Measurements from ENCODE around the gene GRIK5. TPM values are rescaled to one million over a fixed set of nuclear protein-coding genes. Genes with fewer than 3 reads are reported as not detected.

The GRIK5 gene
- total RNA-seq, 6 experiments from 2014 or later = 0.15 to 0.42 (median 0.17) TPM; not detected in 2

DNA sequence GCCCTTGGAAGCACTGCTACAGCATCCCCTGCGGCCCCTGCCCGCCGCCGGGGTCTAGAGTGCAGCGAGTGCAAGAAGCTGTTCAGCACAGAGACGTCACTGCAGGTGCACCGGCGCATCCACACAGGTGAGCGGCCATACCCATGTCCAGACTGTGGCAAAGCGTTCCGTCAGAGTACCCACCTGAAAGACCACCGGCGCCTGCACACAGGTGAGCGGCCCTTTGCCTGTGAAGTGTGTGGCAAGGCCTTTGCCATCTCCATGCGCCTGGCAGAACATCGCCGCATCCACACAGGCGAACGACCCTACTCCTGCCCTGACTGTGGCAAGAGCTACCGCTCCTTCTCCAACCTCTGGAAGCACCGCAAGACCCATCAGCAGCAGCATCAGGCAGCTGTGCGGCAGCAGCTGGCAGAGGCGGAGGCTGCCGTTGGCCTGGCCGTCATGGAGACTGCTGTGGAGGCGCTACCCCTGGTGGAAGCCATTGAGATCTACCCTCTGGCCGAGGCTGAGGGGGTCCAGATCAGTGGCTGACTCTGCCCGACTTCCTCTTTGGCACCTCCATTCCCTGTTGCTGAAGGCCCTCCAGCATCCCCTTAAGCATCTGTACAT lies 10.9 kb upstream of the GRIK5 start:
- Histone ChIP-seq H3K27ac (no peak overlapping the region), H3K36me3 (peaks cover 0 to 28% (median 6%) of the 10 kb centered on the region in 4 donors), H3K4me1 (peaks cover 0 to 15% (median 0%) of the 10 kb centered on the region in 4 donors), H3K4me3 (no peak overlapping the region), H3K27me3 (no peaks in the 10 kb centered on the region), H3K9me3 (no peaks in the 10 kb centered on the region)
- intact Hi-C loops (cut with DNase I) = no loop called here
- ATAC-seq (no peak), DNase-seq (no peak)
- 90% methylated on average over 2 of the region's 28 CpGs for WGBS (ENCODE audit: insufficient coverage, low coverage, low lambda C conversion rate, missing lambda C conversion rate)
- no peak for TF ChIP-seq POLR2A (IDR thresholded peaks at IDR 0.05)
- TF ChIP-seq, protein P1, sequence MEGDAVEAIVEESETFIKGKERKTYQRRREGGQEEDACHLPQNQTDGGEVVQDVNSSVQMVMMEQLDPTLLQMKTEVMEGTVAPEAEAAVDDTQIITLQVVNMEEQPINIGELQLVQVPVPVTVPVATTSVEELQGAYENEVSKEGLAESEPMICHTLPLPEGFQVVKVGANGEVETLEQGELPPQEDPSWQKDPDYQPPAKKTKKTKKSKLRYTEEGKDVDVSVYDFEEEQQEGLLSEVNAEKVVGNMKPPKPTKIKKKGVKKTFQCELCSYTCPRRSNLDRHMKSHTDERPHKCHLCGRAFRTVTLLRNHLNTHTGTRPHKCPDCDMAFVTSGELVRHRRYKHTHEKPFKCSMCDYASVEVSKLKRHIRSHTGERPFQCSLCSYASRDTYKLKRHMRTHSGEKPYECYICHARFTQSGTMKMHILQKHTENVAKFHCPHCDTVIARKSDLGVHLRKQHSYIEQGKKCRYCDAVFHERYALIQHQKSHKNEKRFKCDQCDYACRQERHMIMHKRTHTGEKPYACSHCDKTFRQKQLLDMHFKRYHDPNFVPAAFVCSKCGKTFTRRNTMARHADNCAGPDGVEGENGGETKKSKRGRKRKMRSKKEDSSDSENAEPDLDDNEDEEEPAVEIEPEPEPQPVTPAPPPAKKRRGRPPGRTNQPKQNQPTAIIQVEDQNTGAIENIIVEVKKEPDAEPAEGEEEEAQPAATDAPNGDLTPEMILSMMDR (IDR thresholded peaks at IDR 0.05) = no peak

GRCh38 chr19:42079886-42080763 lies 10.1 kb upstream of the GRIK5 start:
- ATAC-seq (no peak), DNase-seq (no peak)
- Histone ChIP-seq H3K36me3 (peaks cover 0 to 28% (median 6%) of the 10 kb centered on the region in 4 donors), H3K27me3 (no peaks in the 10 kb centered on the region), H3K27ac (no peak overlapping the region), H3K9me3 (no peaks in the 10 kb centered on the region), H3K4me3 (no peak overlapping the region), H3K4me1 (peaks cover 0 to 15% (median 0%) of the 10 kb centered on the region in 4 donors)
- intact Hi-C loops (cut with DNase I) = no loop called here
- 95% methylated on average over 7 of the region's 44 CpGs for WGBS (ENCODE audit: insufficient coverage, low coverage, low lambda C conversion rate, missing lambda C conversion rate)
- TF ChIP-seq, protein P1 (IDR thresholded peaks at IDR 0.05) = no peak
- no peak for TF ChIP-seq POLR2A (IDR thresholded peaks at IDR 0.05)

- Histone ChIP-seq H3K36me3 (peaks cover 0 to 28% (median 6%) of the 10 kb centered on the region in 4 donors), H3K4me3 (no peak overlapping the region), H3K9me3 (no peaks in the 10 kb centered on the region), H3K27ac (no peak overlapping the region), H3K4me1 (peaks cover 0 to 15% (median 0%) of the 10 kb centered on the region in 4 donors), H3K27me3 (no peaks in the 10 kb centered on the region)
- no peak for DNase-seq
- 93% methylated on average over 3 of the region's 16 CpGs for WGBS (ENCODE audit: insufficient coverage, low coverage, low lambda C conversion rate, missing lambda C conversion rate)
- intact Hi-C loops (cut with DNase I) = no loop called here
- no peak for ATAC-seq
- no peak for TF ChIP-seq POLR2A (IDR thresholded peaks at IDR 0.05)
- TF ChIP-seq, protein P1 (IDR thresholded peaks at IDR 0.05) = no peak
Measured at GRCh38 chr19:42079276-42079669, 9.3 kb upstream of the GRIK5 start.

- ATAC-seq (no peak), DNase-seq (no peak)
Measured at GRCh38 chr19:42078538-42079275, 8.7 kb upstream of the GRIK5 start.

More at GRCh38 chr19:42078538-42079275, 8.7 kb upstream of the GRIK5 start:
- no peaks in the 10 kb centered on the region for H3K9me3 ChIP-seq
- peaks cover 0 to 15% (median 0%) of the 10 kb centered on the region in 4 donors for H3K4me1 ChIP-seq
- H3K36me3 ChIP-seq = peaks cover 0 to 28% (median 6%) of the 10 kb centered on the region in 4 donors
- no peak for TF ChIP-seq POLR2A (IDR thresholded peaks at IDR 0.05)
- TF ChIP-seq, protein P1 (IDR thresholded peaks at IDR 0.05) = no peak
- intact Hi-C loops (cut with DNase I) = no loop called here
- no peak overlapping the region for H3K4me3 ChIP-seq
- H3K27ac ChIP-seq = no peak overlapping the region
- WGBS (ENCODE audit: insufficient coverage, low coverage, low lambda C conversion rate, missing lambda C conversion rate) = 64% methylated on average over 6 of the region's 15 CpGs
- H3K27me3 ChIP-seq = no peaks in the 10 kb centered on the region

Measured in right lobe of liver (tissue), 6 donors.